ENCODE data around the gene PAPOLG. TPM values are rescaled to one million over a fixed set of nuclear protein-coding genes. Genes with fewer than 3 reads are reported as not detected.
A peak's percentile ranks its signal among the peaks of the same experiment; 100 is the strongest.

PAPOLG gene
- total RNA-seq, 2 experiments from 2014 or later, result 13.2 to 13.8 TPM

DNA sequence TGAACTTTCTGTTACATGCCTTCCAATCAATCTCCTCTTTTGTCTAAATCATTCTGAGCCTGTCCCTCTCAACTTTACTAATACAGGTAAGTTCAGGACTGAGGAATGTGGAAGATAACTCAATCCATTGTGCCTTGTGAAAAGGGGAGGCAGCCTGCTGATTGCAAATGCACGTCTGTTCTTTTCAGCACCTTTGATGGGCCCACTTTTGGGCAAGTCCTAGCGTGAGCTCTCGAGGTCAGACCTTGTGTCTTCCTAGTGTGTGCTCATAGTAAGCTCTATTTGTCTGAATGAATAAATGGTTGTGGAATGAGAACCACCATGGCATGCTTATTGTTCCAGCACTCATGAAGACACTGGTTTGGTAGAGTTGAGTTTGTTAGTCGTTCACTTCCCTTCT, 74.9 kb downstream of the PAPOLG start:
- DNase-seq, result no peak
- H3K36me3 Mint-ChIP-seq (ENCODE audit: low read depth), result no peaks in the 10 kb centered on the region
- no peak overlapping the region for H3K27ac Mint-ChIP-seq
- no peak overlapping the region for H3K4me3 Mint-ChIP-seq
- intact Hi-C loops (cut with micrococcal nuclease), result loop anchor here (5.0 kb wide), 1 partner anchor 41 kb away; no protein-coding TSS in a partner anchor
- ATAC-seq, result no peak
- TF ChIP-seq, protein P1, sequence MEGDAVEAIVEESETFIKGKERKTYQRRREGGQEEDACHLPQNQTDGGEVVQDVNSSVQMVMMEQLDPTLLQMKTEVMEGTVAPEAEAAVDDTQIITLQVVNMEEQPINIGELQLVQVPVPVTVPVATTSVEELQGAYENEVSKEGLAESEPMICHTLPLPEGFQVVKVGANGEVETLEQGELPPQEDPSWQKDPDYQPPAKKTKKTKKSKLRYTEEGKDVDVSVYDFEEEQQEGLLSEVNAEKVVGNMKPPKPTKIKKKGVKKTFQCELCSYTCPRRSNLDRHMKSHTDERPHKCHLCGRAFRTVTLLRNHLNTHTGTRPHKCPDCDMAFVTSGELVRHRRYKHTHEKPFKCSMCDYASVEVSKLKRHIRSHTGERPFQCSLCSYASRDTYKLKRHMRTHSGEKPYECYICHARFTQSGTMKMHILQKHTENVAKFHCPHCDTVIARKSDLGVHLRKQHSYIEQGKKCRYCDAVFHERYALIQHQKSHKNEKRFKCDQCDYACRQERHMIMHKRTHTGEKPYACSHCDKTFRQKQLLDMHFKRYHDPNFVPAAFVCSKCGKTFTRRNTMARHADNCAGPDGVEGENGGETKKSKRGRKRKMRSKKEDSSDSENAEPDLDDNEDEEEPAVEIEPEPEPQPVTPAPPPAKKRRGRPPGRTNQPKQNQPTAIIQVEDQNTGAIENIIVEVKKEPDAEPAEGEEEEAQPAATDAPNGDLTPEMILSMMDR (IDR thresholded peaks at IDR 0.05), result no peak
- peaks cover 46% of the 10 kb centered on the region for H3K4me1 Mint-ChIP-seq (ENCODE audit: low read depth)
- POLR2A ChIA-PET, result interaction anchor here (2.5 to 2.8 kb wide), 2 partner anchors 10 to 51 kb away, joined by 12 to 17 read pairs; partner anchors contain the start of gene REL
- CTCF ChIA-PET, result no interaction called here
- no peaks in the 10 kb centered on the region for H3K9me3 Mint-ChIP-seq
- H3K27me3 Mint-ChIP-seq, result no peaks in the 10 kb centered on the region

DNA sequence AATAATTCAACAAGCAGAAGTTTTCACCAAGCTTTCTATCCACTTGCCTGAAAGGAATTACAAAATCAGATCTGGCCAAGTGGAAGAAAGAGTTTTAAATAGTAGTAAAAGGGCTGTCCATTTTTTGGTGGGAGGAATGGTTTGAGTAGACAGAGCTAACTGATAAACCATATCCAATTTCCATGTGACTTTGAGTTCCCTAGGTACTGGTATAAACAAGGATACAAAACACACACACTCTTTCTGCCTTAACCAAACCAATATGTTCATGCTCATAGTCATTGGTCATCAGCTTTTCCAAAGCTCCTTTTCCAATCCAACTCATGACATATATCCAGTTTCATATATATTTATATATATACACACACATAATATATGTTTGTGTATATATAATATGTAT, 75.9 kb downstream of the PAPOLG start:
- intact Hi-C loops (cut with micrococcal nuclease), result loop anchor here (5.0 kb wide), 1 partner anchor 40 kb away; no protein-coding TSS in a partner anchor
- TF ChIP-seq, protein P1 (IDR thresholded peaks at IDR 0.05), result no peak
- DNase-seq, result no peak
- Mint-ChIP-seq H3K27me3 (no peaks in the 10 kb centered on the region), H3K4me3 (no peak overlapping the region), H3K27ac (no peak overlapping the region), H3K9me3 (no peaks in the 10 kb centered on the region), H3K4me1 (ENCODE audit: low read depth) (peaks cover 46% of the 10 kb centered on the region), H3K36me3 (ENCODE audit: low read depth) (no peaks in the 10 kb centered on the region)
- POLR2A ChIA-PET, result interaction anchor here (2.5 to 2.8 kb wide), 2 partner anchors 11 to 50 kb away, joined by 12 to 17 read pairs; partner anchors contain the start of gene REL
- CTCF ChIA-PET, result interaction anchor here (1.2 to 1.5 kb wide), 4 partner anchors 10 to 166 kb away, joined by 3 to 10 read pairs (median 6); no protein-coding TSS in a partner anchor
- ATAC-seq, result no peak

DNA sequence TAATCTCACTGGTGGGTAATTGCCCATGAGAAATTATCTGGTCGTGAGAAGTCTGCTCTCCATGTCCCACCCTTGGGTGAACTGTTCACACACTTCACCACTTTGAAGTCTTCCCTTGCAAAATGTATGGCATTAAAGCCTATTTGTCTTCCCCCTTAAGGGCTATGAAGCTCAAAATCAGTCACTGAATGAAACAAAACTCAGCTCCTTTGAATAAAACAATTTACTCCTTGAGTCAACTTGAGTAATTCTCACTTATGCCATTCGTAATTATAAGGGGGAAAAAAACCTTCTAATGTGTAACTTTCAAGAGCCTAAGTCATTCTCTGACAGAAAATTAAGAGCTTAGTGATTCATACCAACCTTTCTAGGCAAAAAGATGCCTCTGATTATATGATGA, 76.6 kb downstream of the PAPOLG start:
- no peaks in the 10 kb centered on the region for H3K27me3 Mint-ChIP-seq
- no peaks in the 10 kb centered on the region for H3K36me3 Mint-ChIP-seq (ENCODE audit: low read depth)
- H3K27ac Mint-ChIP-seq, result peak overlapping the region; percentile 72
- H3K4me3 Mint-ChIP-seq, result no peak overlapping the region
- peaks cover 41% of the 10 kb centered on the region for H3K4me1 Mint-ChIP-seq (ENCODE audit: low read depth)
- intact Hi-C loops (cut with micrococcal nuclease), result loop anchor here (5.0 kb wide), 1 partner anchor 40 kb away; no protein-coding TSS in a partner anchor
- POLR2A ChIA-PET, result interaction anchor here (0.6 to 2.8 kb wide), 4 partner anchors 12 to 75 kb away, joined by 3 to 17 read pairs (median 8); partner anchors contain the start of gene REL
- peak; percentile 83 for ATAC-seq
- no peaks in the 10 kb centered on the region for H3K9me3 Mint-ChIP-seq
- DNase-seq, result no peak
- TF ChIP-seq, protein P1 (IDR thresholded peaks at IDR 0.05), result no peak
- CTCF ChIA-PET, result interaction anchor here (1.1 to 3.0 kb wide), 7 partner anchors 11 to 165 kb away, joined by 3 to 11 read pairs (median 4); partner anchors contain the start of gene REL

DNA sequence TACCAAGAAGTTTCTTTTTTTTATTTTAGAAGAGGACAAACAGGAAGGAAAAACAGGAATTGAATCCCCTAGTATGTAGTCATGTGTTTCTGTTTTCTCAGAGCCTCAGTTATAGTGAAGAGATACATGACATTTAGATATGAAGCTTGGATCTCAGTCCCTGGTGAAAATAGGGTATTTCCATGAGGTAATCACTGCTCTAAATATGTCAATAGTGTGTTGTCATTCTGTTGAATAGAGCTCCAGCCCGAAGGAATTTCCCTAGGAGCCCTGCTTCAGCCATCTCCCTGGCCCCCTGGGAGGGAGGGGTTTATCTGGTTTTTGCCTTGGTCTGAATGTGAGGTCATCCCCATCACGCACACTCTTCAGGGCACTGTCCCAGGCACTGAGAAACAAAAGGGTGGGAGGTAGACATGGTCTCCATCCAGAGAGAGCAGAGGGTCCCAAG, 78.2 kb downstream of the PAPOLG start:
- no peaks in the 10 kb centered on the region for H3K9me3 Mint-ChIP-seq
- H3K4me1 Mint-ChIP-seq (ENCODE audit: low read depth), result peaks cover 42% of the 10 kb centered on the region
- TF ChIP-seq, protein P1 (IDR thresholded peaks at IDR 0.05), result no peak
- H3K4me3 Mint-ChIP-seq, result no peak overlapping the region
- ATAC-seq (peak; percentile 27), DNase-seq (no peak)
- peak overlapping the region; percentile 36 for H3K27ac Mint-ChIP-seq
- intact Hi-C loops (cut with micrococcal nuclease), result loop anchor here (5.0 kb wide), 1 partner anchor 38 kb away; no protein-coding TSS in a partner anchor
- no peaks in the 10 kb centered on the region for H3K36me3 Mint-ChIP-seq (ENCODE audit: low read depth)
- H3K27me3 Mint-ChIP-seq, result no peaks in the 10 kb centered on the region
- ChIA-PET POLR2A (no interaction called here), CTCF (interaction anchor here (3.0 kb wide), 1 partner anchor 48 kb away, joined by 11 read pairs; the partner anchor contains the start of gene REL)

DNA sequence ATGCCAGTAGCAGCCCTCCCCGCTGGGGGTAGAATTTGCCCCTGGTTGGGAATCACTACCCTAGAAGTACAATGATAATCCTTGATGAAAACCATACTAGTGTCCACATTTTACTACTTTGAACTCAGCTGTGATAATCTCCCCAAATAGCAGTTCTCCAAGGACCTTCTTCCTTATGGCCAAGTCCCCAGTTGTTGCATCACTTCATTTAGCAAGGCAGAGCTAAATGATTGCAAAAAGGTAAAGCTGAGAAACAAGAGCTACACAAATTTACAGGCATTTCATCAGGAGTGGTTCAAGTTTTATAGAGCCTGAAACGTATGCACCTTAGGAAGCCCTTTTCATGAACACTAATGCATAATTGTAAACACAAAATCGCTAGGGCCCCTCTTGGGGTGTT, 80.4 kb downstream of the PAPOLG start:
- ChIA-PET CTCF (interaction anchor here (1.4 kb wide), 1 partner anchor 13 kb away, joined by 3 read pairs; no protein-coding TSS in a partner anchor), POLR2A (interaction anchor here (0.8 kb wide), 1 partner anchor 29 kb away, joined by 3 read pairs; no protein-coding TSS in a partner anchor)
- Mint-ChIP-seq H3K27me3 (no peaks in the 10 kb centered on the region), H3K9me3 (no peaks in the 10 kb centered on the region), H3K36me3 (ENCODE audit: low read depth) (no peaks in the 10 kb centered on the region), H3K27ac (no peak overlapping the region), H3K4me1 (ENCODE audit: low read depth) (peaks cover 54% of the 10 kb centered on the region), H3K4me3 (no peak overlapping the region)
- TF ChIP-seq, protein P1 (IDR thresholded peaks at IDR 0.05), result no peak
- DNase-seq (no peak), ATAC-seq (no peak)
- intact Hi-C loops (cut with micrococcal nuclease), result no loop called here
